Bone marrow (tissue), 2 donors: ENCODE results near the gene DAPL1.
"Not testable (repeated sequence)": the region's sequence is repeated elsewhere in the genome, so short reads cannot be mapped to it uniquely, and the experiment has no call there.

Experiments
- DNase-seq, 2 donors: peaks; one replicate each; lab custom pipeline; 2025; lab: John Stamatoyannopoulos, UW

The DAPL1 gene

GRCh38 chr2:158822193-158822592, 27.1 kb downstream of the DAPL1 start:
- no peak for DNase-seq

GRCh38 chr2:158823486-158824237, 28.5 kb downstream of the DAPL1 start:
- DNase-seq, result no peak

GRCh38 chr2:158825021-158825420, 29.9 kb downstream of the DAPL1 start:
- DNase-seq, result no peak

- no peak for DNase-seq
These were observed 31.8 kb downstream of the DAPL1 start for GRCh38 chr2:158826965-158827364.

GRCh38 chr2:158828378-158829164, 33.5 kb downstream of the DAPL1 start:
- no peak for DNase-seq

- no peak for DNase-seq
These were observed 34.0 kb downstream of the DAPL1 start for GRCh38 chr2:158829167-158829566.

GRCh38 chr2:158830201-158830600, 35.1 kb downstream of the DAPL1 start:
- DNase-seq, result no peak

GRCh38 chr2:158835431-158835830, 40.3 kb downstream of the DAPL1 start:
- DNase-seq, result no peak

GRCh38 chr2:158837645-158838044, 42.5 kb downstream of the DAPL1 start:
- DNase-seq, result no peak

GRCh38 chr2:158841850-158842249, 46.7 kb downstream of the DAPL1 start:
- DNase-seq, result no peak

GRCh38 chr2:158845444-158845843, 50.3 kb downstream of the DAPL1 start:
- DNase-seq, result no peak

- no peak for DNase-seq
These were observed 50.7 kb downstream of the DAPL1 start for GRCh38 chr2:158845859-158846258.

- not testable (repeated sequence) for DNase-seq
These were observed 52.4 kb downstream of the DAPL1 start for GRCh38 chr2:158847526-158847925.

- not testable (repeated sequence) for DNase-seq
These were observed 53.2 kb downstream of the DAPL1 start for GRCh38 chr2:158848031-158848970.

- DNase-seq, result not testable (repeated sequence)
These were observed 65.1 kb downstream of the DAPL1 start for GRCh38 chr2:158860179-158860578.

GRCh38 chr2:158861626-158862025, 66.5 kb downstream of the DAPL1 start:
- DNase-seq, result not testable (repeated sequence)

- DNase-seq, result not testable (repeated sequence)
These were observed 70.4 kb downstream of the DAPL1 start for GRCh38 chr2:158865469-158865868.
